Muscle layer of colon (tissue), 2 donors: ENCODE results near the gene AEN.

ENCODE experiments used
- H3K27ac ChIP-seq: one replicate; pipeline ENCODE4 v1.7.0; 2013; ENCODE audit warnings: low read depth, mild to moderate bottlenecking, low read length, moderate library complexity
- H3K27me3 ChIP-seq, 2 donors: one replicate each; pipeline ENCODE4 v1.7.0; 2013; ENCODE audit warnings: low read length in 2 of 2, mild to moderate bottlenecking in 2 of 2; ENCODE audit not compliant: insufficient read depth in 2 of 2, control insufficient read depth in 1 of 2
- H3K36me3 ChIP-seq: one replicate; pipeline ENCODE4 v1.7.0; 2013; ENCODE audit warnings: mild to moderate bottlenecking, low read length; ENCODE audit not compliant: insufficient read depth
- H3K4me1 ChIP-seq: one replicate; pipeline ENCODE4 v1.7.0; 2013; ENCODE audit warnings: mild to moderate bottlenecking, low read length; ENCODE audit not compliant: insufficient read depth
- H3K4me3 ChIP-seq, 2 donors: one replicate each; pipeline ENCODE4 v1.7.0; 2013; ENCODE audit warnings: low read length in 2 of 2, low read depth in 1 of 2, mild to moderate bottlenecking in 1 of 2, moderate library complexity in 1 of 2
- H3K9ac ChIP-seq: one replicate; pipeline ENCODE4 v1.7.0; 2013; ENCODE audit warnings: low read length
- H3K9me3 ChIP-seq: one replicate; pipeline ENCODE4 v1.7.0; 2013; ENCODE audit warnings: mild to moderate bottlenecking, low read length
- donor health status: abdominal sarcoma.
- donor health status: Adenocarcinoma of cecum.

AEN gene

DNA sequence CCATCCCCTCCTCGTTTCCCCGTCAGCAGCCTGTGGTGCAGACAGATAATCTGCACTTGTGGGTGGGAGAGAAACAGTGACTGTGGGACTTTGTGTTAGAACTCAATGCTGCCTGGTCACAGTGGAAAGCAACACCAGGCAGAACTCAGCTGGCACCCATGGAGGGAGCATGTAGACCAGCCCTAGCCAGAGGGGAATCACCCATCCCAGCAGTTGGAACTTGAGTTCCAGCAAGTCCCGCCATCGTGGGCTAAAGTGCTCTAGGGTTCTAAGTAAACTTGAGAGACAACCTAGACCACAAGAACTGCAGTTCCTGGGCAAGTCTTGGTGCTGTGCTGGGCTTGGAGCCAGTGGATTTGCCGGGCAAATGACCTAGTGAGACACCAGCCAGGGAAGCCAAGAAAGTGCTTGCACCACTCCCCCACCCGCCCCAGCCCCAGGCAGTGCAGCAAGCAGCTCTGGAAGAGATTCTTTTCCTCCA is 42.0 kb downstream of the AEN start:
- Histone ChIP-seq H3K9me3 (no peaks in the 10 kb centered on the region), H3K4me3 (no peak overlapping the region), H3K4me1 (no peaks in the 10 kb centered on the region), H3K27me3 (no peaks in the 10 kb centered on the region), H3K27ac (no peak overlapping the region), H3K9ac (no peak overlapping the region), H3K36me3 (no peaks in the 10 kb centered on the region)

DNA sequence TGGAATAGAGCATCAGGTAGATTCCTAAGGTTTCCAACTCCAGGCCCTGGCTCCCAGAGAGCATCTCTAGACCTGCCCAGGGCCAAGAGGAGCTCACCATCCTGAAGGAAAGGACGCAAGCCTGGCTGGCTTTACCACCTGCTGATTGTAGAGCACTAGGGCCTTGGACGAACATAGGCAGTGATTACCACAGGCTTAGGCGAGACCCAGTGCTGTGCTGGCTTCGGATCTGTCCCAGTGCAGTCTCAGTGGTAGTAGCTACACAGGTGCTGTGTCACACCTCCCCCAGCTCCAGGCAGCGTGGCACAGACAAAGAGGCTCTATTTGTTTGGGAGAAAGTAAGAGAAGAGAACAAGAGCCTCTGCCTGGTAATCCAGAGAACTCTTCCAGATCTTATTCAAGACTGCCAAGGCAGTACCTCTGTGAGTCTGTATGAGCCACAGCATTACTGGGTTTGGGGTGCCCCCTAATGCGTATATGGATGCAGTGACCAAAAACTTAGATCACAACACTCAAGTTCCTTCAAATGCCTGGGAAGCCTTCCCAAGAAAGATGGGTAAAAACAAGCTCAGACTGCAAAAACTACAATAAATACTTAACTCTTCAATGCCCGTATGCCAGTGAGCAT is 43.1 kb downstream of the AEN start:
- no peak overlapping the region for H3K9ac ChIP-seq
- H3K27me3 ChIP-seq = no peaks in the 10 kb centered on the region
- H3K4me1 ChIP-seq = no peaks in the 10 kb centered on the region
- H3K9me3 ChIP-seq = no peaks in the 10 kb centered on the region
- H3K36me3 ChIP-seq = no peaks in the 10 kb centered on the region
- H3K4me3 ChIP-seq = no peak overlapping the region
- H3K27ac ChIP-seq = no peak overlapping the region

DNA sequence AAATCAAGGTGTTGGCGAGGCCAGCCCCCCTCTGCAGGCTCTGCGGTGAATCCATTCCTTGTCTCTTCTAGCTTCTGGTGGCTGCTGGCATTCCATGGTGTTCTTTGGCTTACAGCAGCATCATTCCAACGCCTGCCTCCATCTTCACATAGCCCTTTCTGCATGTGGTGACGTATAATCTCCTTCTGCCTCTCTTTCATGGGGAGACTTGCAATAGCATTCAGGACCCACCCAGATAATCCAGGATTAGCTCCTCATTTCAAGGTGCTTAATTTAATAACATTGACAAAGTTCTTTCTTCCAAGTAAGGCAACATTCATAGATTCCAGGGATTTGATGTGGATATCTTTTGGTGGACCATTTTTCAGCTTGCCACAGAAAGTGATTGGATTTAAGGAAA is 53.5 kb downstream of the AEN start:
- H3K9me3 ChIP-seq = no peaks in the 10 kb centered on the region
- H3K4me3 ChIP-seq = no peak overlapping the region
- no peak overlapping the region for H3K9ac ChIP-seq
- H3K4me1 ChIP-seq = no peaks in the 10 kb centered on the region
- H3K27me3 ChIP-seq = no peaks in the 10 kb centered on the region
- no peak overlapping the region for H3K27ac ChIP-seq
- no peaks in the 10 kb centered on the region for H3K36me3 ChIP-seq

GRCh38 chr15:88678755-88679154 is 57.6 kb downstream of the AEN start:
- H3K36me3 ChIP-seq = no peaks in the 10 kb centered on the region
- H3K9ac ChIP-seq = no peak overlapping the region
- no peak overlapping the region for H3K27ac ChIP-seq
- H3K27me3 ChIP-seq = no peaks in the 10 kb centered on the region
- H3K4me3 ChIP-seq = no peak overlapping the region
- H3K9me3 ChIP-seq = no peaks in the 10 kb centered on the region
- no peaks in the 10 kb centered on the region for H3K4me1 ChIP-seq

GRCh38 chr15:88680241-88681001 is 59.3 kb downstream of the AEN start:
- H3K4me1 ChIP-seq = no peaks in the 10 kb centered on the region
- no peak overlapping the region for H3K27ac ChIP-seq
- no peaks in the 10 kb centered on the region for H3K36me3 ChIP-seq
- H3K27me3 ChIP-seq = no peaks in the 10 kb centered on the region
- no peaks in the 10 kb centered on the region for H3K9me3 ChIP-seq
- H3K4me3 ChIP-seq = no peak overlapping the region
- H3K9ac ChIP-seq = no peak overlapping the region

- no peak overlapping the region for H3K9ac ChIP-seq
- H3K27me3 ChIP-seq = no peaks in the 10 kb centered on the region
- no peaks in the 10 kb centered on the region for H3K9me3 ChIP-seq
- no peak overlapping the region for H3K27ac ChIP-seq
- H3K36me3 ChIP-seq = no peaks in the 10 kb centered on the region
- H3K4me3 ChIP-seq = no peak overlapping the region
- no peaks in the 10 kb centered on the region for H3K4me1 ChIP-seq
Measured at GRCh38 chr15:88681610-88682221, 60.6 kb downstream of the AEN start.
